Renal cortex interstitium (tissue), 11 donors: ENCODE results near the gene TSPOAP1. TPM values are rescaled to one million over a fixed set of nuclear protein-coding genes. Genes with fewer than 3 reads are reported as not detected.
"Not testable (repeated sequence)": the region's sequence is repeated elsewhere in the genome, so short reads cannot be mapped to it uniquely, and the experiment has no call there.

Experiments
- DNase-seq, 11 donors: peaks; one replicate each; pipeline ENCODE4 v3.0.0-alpha.2; 2013; ENCODE audit warnings: low read depth in 9 of 11, low spot score in 4 of 11; ENCODE audit errors: extremely low read depth in 1 of 11
- polyA plus RNA-seq, 3 donors: library from polyadenylated mRNA; unstranded; fragments of 120-200 nt; gene quantifications; one replicate each; pipeline ENCODE4 v1.2.1, GENCODE V29; 2013; ENCODE audit not compliant: insufficient read length in 3 of 3

The TSPOAP1 gene
- polyA plus RNA-seq, 3 donors: 46.5 to 78.4 (median 52.6) TPM

GRCh38 chr17:58348038-58348437, 19.4 kb upstream of the TSPOAP1 start:
- DNase-seq: no peak

- no peak for DNase-seq
Observed at GRCh38 chr17:58345500-58345899, 16.9 kb upstream of the TSPOAP1 start.

GRCh38 chr17:58344791-58345157, 16.2 kb upstream of the TSPOAP1 start:
- no peak for DNase-seq

- DNase-seq: no peak
Observed at GRCh38 chr17:58344047-58344790, 15.6 kb upstream of the TSPOAP1 start.

- no peak for DNase-seq
Observed at GRCh38 chr17:58343131-58343530, 14.5 kb upstream of the TSPOAP1 start.

- DNase-seq: no peak
Observed at GRCh38 chr17:58341861-58342475, 13.4 kb upstream of the TSPOAP1 start.

GRCh38 chr17:58341136-58341860, 12.7 kb upstream of the TSPOAP1 start:
- not testable (repeated sequence) for DNase-seq

GRCh38 chr17:58340405-58340876, 11.8 kb upstream of the TSPOAP1 start:
- no peak for DNase-seq

GRCh38 chr17:58339755-58340404, 11.3 kb upstream of the TSPOAP1 start:
- no peak for DNase-seq

- no peak for DNase-seq
Observed at GRCh38 chr17:58338841-58339754, 10.5 kb upstream of the TSPOAP1 start.

GRCh38 chr17:58338454-58338840, 9.9 kb upstream of the TSPOAP1 start:
- no peak for DNase-seq

GRCh38 chr17:58337600-58338453, 9.2 kb upstream of the TSPOAP1 start:
- DNase-seq: peak in 1 of 11 donors; percentile 42

- DNase-seq: no peak
Observed at GRCh38 chr17:58337210-58337599, 8.6 kb upstream of the TSPOAP1 start.

GRCh38 chr17:58336456-58337209, 8.0 kb upstream of the TSPOAP1 start:
- DNase-seq: no peak

- no peak for DNase-seq
Observed at GRCh38 chr17:58335779-58336455, 7.3 kb upstream of the TSPOAP1 start.

GRCh38 chr17:58335061-58335731, 6.6 kb upstream of the TSPOAP1 start:
- no peak for DNase-seq
